Endometrial microvascular endothelial cells (primary cell): ENCODE results near the gene TCF25. TPM values are rescaled to one million over a fixed set of nuclear protein-coding genes. Genes with fewer than 3 reads are reported as not detected.

ENCODE experiments used
- in situ Hi-C: cut with HindIII; loops from 2 replicates; pipeline ENCODE4 v1.10.0; 2017; ENCODE audit warnings: low sequenced_read_pairs, low pct_unique_long_range_greater_than_20kb; ENCODE audit errors: inconsistent ontology term
- total RNA-seq: library from RNA; depleted of rRNA; stranded (reverse); fragments of >200 nt; gene quantifications from one replicate; pipeline ENCODE4 v1.2.3, GENCODE V29; 2015; ENCODE audit errors: inconsistent ontology term

The TCF25 gene
- total RNA-seq, 1 donor from 2014 or later = 165 TPM

GRCh38 chr16:89895482-89896250, 22.3 kb downstream of the TCF25 start:
- in situ Hi-C loops = no loop called here

GRCh38 chr16:89897204-89897603, 23.8 kb downstream of the TCF25 start:
- in situ Hi-C loops = no loop called here

- in situ Hi-C loops = no loop called here
These were observed 25.0 kb downstream of the TCF25 start for GRCh38 chr16:89898201-89898967.

GRCh38 chr16:89899879-89900481, 26.6 kb downstream of the TCF25 start:
- in situ Hi-C loops = no loop called here

- in situ Hi-C loops = no loop called here
These were observed 27.5 kb downstream of the TCF25 start for GRCh38 chr16:89900885-89901284.

GRCh38 chr16:89902980-89903379, 29.6 kb downstream of the TCF25 start:
- in situ Hi-C loops = no loop called here

- in situ Hi-C loops = no loop called here
These were observed 30.6 kb downstream of the TCF25 start for GRCh38 chr16:89903908-89904515.

- in situ Hi-C loops = no loop called here
These were observed 31.5 kb downstream of the TCF25 start for GRCh38 chr16:89904606-89905510.

- in situ Hi-C loops = no loop called here
These were observed 32.2 kb downstream of the TCF25 start for GRCh38 chr16:89905511-89906139.

GRCh38 chr16:89906140-89907025, 33.0 kb downstream of the TCF25 start:
- in situ Hi-C loops = no loop called here

GRCh38 chr16:89907055-89907814, 33.8 kb downstream of the TCF25 start:
- in situ Hi-C loops = no loop called here

- in situ Hi-C loops = no loop called here
These were observed 34.8 kb downstream of the TCF25 start for GRCh38 chr16:89908236-89908635.

- in situ Hi-C loops = no loop called here
These were observed 36.7 kb downstream of the TCF25 start for GRCh38 chr16:89909777-89910716.

- in situ Hi-C loops = no loop called here
These were observed 37.4 kb downstream of the TCF25 start for GRCh38 chr16:89910717-89911354.

- in situ Hi-C loops = no loop called here
These were observed 38.0 kb downstream of the TCF25 start for GRCh38 chr16:89911375-89911774.
